ENCODE measurements around the gene CCDC28B.

The CCDC28B gene

GRCh38 chr1:32241001-32241763 lies 40.8 kb downstream of the CCDC28B start:
- TF ChIP-seq, protein P1, sequence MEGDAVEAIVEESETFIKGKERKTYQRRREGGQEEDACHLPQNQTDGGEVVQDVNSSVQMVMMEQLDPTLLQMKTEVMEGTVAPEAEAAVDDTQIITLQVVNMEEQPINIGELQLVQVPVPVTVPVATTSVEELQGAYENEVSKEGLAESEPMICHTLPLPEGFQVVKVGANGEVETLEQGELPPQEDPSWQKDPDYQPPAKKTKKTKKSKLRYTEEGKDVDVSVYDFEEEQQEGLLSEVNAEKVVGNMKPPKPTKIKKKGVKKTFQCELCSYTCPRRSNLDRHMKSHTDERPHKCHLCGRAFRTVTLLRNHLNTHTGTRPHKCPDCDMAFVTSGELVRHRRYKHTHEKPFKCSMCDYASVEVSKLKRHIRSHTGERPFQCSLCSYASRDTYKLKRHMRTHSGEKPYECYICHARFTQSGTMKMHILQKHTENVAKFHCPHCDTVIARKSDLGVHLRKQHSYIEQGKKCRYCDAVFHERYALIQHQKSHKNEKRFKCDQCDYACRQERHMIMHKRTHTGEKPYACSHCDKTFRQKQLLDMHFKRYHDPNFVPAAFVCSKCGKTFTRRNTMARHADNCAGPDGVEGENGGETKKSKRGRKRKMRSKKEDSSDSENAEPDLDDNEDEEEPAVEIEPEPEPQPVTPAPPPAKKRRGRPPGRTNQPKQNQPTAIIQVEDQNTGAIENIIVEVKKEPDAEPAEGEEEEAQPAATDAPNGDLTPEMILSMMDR (IDR thresholded peaks at IDR 0.05; ENCODE audit: insufficient read depth, low read length): no peak
- TF ChIP-seq GABPA (IDR thresholded peaks at IDR 0.05; ENCODE audit: low read depth): no peak
- TF ChIP-seq SPI1 (IDR thresholded peaks at IDR 0.05; ENCODE audit: borderline replicate concordance, low read depth): no peak
- no peak for TF ChIP-seq REST (IDR thresholded peaks at IDR 0.05; ENCODE audit: insufficient replicate concordance, low read depth)
- TF ChIP-seq POLR2AphosphoS5 (IDR thresholded peaks at IDR 0.05; ENCODE audit: low read depth): no peak
- H3K27ac ChIP-seq (replicated peaks): no peak overlapping the region
- H3K4me3 ChIP-seq (replicated peaks; ENCODE audit: insufficient read depth, low read length): peak overlapping the region; percentile 54
- no peaks in the 10 kb centered on the region for H3K27me3 ChIP-seq (ENCODE audit: insufficient read depth, poor library complexity, severe bottlenecking)
- no peak for DNase-seq (ENCODE audit: low read depth in 1 of 2, low spot score in 1 of 2)

- peak; percentile 21; the same call in 1 of the 2 replicates for TF ChIP-seq SPI1 (IDR thresholded peaks at IDR 0.05; ENCODE audit: borderline replicate concordance, low read depth)
- TF ChIP-seq POLR2AphosphoS5 (IDR thresholded peaks at IDR 0.05; ENCODE audit: low read depth): no peak
- Histone ChIP-seq H3K27me3 (ENCODE audit: insufficient read depth, poor library complexity, severe bottlenecking) (no peaks in the 10 kb centered on the region), H3K4me3 (replicated peaks; ENCODE audit: insufficient read depth, low read length) (no peak overlapping the region), H3K27ac (replicated peaks) (no peak overlapping the region)
- DNase-seq (ENCODE audit: low read depth in 1 of 2, low spot score in 1 of 2): no peak
These were observed 42.0 kb downstream of the CCDC28B start for GRCh38 chr1:32242341-32242851.

DNA sequence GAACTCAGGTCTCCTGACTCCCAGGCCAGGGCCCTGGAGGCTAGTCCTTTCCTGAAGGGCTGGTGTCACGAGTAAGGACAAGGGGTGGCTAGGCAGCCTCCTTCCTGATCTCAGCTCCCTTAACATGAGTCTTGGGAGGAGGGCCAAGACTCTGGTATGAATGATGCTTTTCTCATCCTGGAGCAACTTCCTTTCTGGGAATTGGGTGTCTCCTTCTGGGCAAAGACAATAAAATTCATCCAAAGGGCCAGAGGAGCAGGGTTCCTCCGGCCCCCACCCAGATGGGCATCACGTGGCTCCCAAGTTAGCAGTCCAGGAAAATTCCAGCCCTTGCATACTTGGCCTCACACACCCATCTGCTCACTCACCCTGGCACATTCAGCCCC lies 46.5 kb downstream of the CCDC28B start, which contains the start of gene FAM167B:
Gene FAM167B, plus strand, starts transcription at position 335 of the 386 bp plus-strand sequence. CDS start 200 bp downstream, outside the sequence.
- Histone ChIP-seq H3K27ac (replicated peaks) (no peak within 1 kb of the TSS), H3K4me3 (replicated peaks; ENCODE audit: insufficient read depth, low read length) (no peak within 1 kb of the TSS), H3K27me3 (ENCODE audit: insufficient read depth, poor library complexity, severe bottlenecking) (no peaks in the 10 kb centered on the region)
- DNase-seq (ENCODE audit: low read depth in 1 of 2, low spot score in 1 of 2): no peak
- TF ChIP-seq, protein P1 (IDR thresholded peaks at IDR 0.05; ENCODE audit: insufficient read depth, low read length): no peak
- TF ChIP-seq POLR2AphosphoS5 (IDR thresholded peaks at IDR 0.05; ENCODE audit: low read depth) (no peak), REST (IDR thresholded peaks at IDR 0.05; ENCODE audit: insufficient replicate concordance, low read depth) (no peak), GABPA (IDR thresholded peaks at IDR 0.05; ENCODE audit: low read depth) (no peak), SPI1 (IDR thresholded peaks at IDR 0.05; ENCODE audit: borderline replicate concordance, low read depth) (no peak)

- no peaks in the 10 kb centered on the region for H3K27me3 ChIP-seq (ENCODE audit: insufficient read depth, poor library complexity, severe bottlenecking)
- TF ChIP-seq REST (IDR thresholded peaks at IDR 0.05; ENCODE audit: insufficient replicate concordance, low read depth): no peak
- TF ChIP-seq SPI1 (IDR thresholded peaks at IDR 0.05; ENCODE audit: borderline replicate concordance, low read depth): no peak
- TF ChIP-seq, protein P1 (IDR thresholded peaks at IDR 0.05; ENCODE audit: insufficient read depth, low read length): no peak
- no peak for TF ChIP-seq POLR2AphosphoS5 (IDR thresholded peaks at IDR 0.05; ENCODE audit: low read depth)
- no peak for TF ChIP-seq GABPA (IDR thresholded peaks at IDR 0.05; ENCODE audit: low read depth)
- H3K4me3 ChIP-seq (replicated peaks; ENCODE audit: insufficient read depth, low read length): no peak overlapping the region
- no peak overlapping the region for H3K27ac ChIP-seq (replicated peaks)
- DNase-seq (ENCODE audit: low read depth in 1 of 2, low spot score in 1 of 2): no peak
These were observed 47.1 kb downstream of the CCDC28B start for GRCh38 chr1:32247452-32247851.

All from HL-60 (cell line).